ENCODE measurements around the gene NXPH1.

NXPH1 gene

GRCh38 chr7:8443576-8444467, 10.4 kb downstream of the NXPH1 start:
- TF ChIP-seq POLR2A (IDR thresholded peaks at IDR 0.05; ENCODE audit: low read length): no peak
- TF ChIP-seq GATA1 (IDR thresholded peaks at IDR 0.05; ENCODE audit: low read depth, low read length): no peak
- peak; percentile 1 to 14 for DNase-seq

DNA sequence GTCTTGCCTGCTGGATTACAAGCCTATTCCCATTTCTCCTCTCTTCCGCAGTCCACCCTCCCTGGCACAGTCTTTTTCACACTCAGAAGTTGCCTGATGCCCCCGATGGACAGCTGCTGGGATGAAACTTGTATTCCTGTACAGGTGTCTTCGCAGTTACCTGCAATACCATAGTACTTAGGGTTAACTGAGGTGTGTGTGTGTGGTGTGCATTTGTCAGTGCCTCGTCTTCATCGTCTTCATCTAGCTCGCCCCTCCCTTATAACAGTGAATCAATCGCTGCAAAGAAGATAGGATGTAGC, 11.0 kb downstream of the NXPH1 start:
- TF ChIP-seq POLR2A (IDR thresholded peaks at IDR 0.05; ENCODE audit: low read length): no peak
- no peak for TF ChIP-seq GATA1 (IDR thresholded peaks at IDR 0.05; ENCODE audit: low read depth, low read length)
- DNase-seq: no peak

DNA sequence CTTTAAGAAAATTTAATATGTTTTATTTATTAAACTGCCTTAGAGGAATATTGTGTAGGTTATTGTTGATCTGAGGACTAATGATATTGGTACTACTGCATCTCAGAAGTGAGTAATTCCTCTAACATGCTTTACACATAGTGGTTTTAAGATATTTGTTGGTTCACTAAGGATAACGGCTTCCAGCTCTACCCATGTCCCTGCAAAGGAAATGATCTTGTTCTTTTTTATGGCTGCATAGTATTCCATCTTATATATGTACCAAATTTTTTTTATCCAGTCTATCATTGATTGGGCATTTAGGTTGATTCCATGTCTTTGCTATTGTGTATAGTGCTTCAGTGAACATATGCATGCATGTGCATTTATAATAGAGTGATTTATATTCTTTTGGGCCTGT, 20.1 kb downstream of the NXPH1 start:
- no peak for TF ChIP-seq GATA1 (IDR thresholded peaks at IDR 0.05; ENCODE audit: low read depth, low read length)
- no peak for TF ChIP-seq POLR2A (IDR thresholded peaks at IDR 0.05; ENCODE audit: low read length)
- DNase-seq: no peak

GRCh38 chr7:8455426-8455825, 22.0 kb downstream of the NXPH1 start:
- no peak for DNase-seq
- TF ChIP-seq POLR2A (IDR thresholded peaks at IDR 0.05; ENCODE audit: low read length): no peak
- TF ChIP-seq GATA1 (IDR thresholded peaks at IDR 0.05; ENCODE audit: low read depth, low read length): no peak

- no peak for TF ChIP-seq POLR2A (IDR thresholded peaks at IDR 0.05; ENCODE audit: low read length)
- no peak for TF ChIP-seq GATA1 (IDR thresholded peaks at IDR 0.05; ENCODE audit: low read depth, low read length)
- DNase-seq: no peak
These were observed 28.9 kb downstream of the NXPH1 start for GRCh38 chr7:8462309-8462708.

- no peak for TF ChIP-seq GATA1 (IDR thresholded peaks at IDR 0.05; ENCODE audit: low read depth, low read length)
- TF ChIP-seq POLR2A (IDR thresholded peaks at IDR 0.05; ENCODE audit: low read length): no peak
- no peak for DNase-seq
These were observed 31.9 kb downstream of the NXPH1 start for GRCh38 chr7:8465338-8465737.

- TF ChIP-seq POLR2A (IDR thresholded peaks at IDR 0.05; ENCODE audit: low read length) (no peak), GATA1 (IDR thresholded peaks at IDR 0.05; ENCODE audit: low read depth, low read length) (no peak)
- no peak for DNase-seq
These were observed 47.1 kb downstream of the NXPH1 start for GRCh38 chr7:8480527-8480926.

- no peak for TF ChIP-seq GATA1 (IDR thresholded peaks at IDR 0.05; ENCODE audit: low read depth, low read length)
- no peak for TF ChIP-seq POLR2A (IDR thresholded peaks at IDR 0.05; ENCODE audit: low read length)
- no peak for DNase-seq
These were observed 47.7 kb downstream of the NXPH1 start for GRCh38 chr7:8481096-8481495.

- TF ChIP-seq POLR2A (IDR thresholded peaks at IDR 0.05; ENCODE audit: low read length): no peak
- no peak for TF ChIP-seq GATA1 (IDR thresholded peaks at IDR 0.05; ENCODE audit: low read depth, low read length)
- no peak for DNase-seq
These were observed 48.5 kb downstream of the NXPH1 start for GRCh38 chr7:8481752-8482446.

GRCh38 chr7:8490391-8491045, 57.1 kb downstream of the NXPH1 start:
- no peak for TF ChIP-seq POLR2A (IDR thresholded peaks at IDR 0.05; ENCODE audit: low read length)
- no peak for TF ChIP-seq GATA1 (IDR thresholded peaks at IDR 0.05; ENCODE audit: low read depth, low read length)

GRCh38 chr7:8491106-8491505, 57.7 kb downstream of the NXPH1 start:
- TF ChIP-seq POLR2A (IDR thresholded peaks at IDR 0.05; ENCODE audit: low read length) (no peak), GATA1 (IDR thresholded peaks at IDR 0.05; ENCODE audit: low read depth, low read length) (no peak)
- no peak for DNase-seq

More at GRCh38 chr7:8490391-8491045, 57.1 kb downstream of the NXPH1 start:
- no peak for DNase-seq

GRCh38 chr7:8491544-8492489, 58.4 kb downstream of the NXPH1 start:
- no peak for TF ChIP-seq POLR2A (IDR thresholded peaks at IDR 0.05; ENCODE audit: low read length)
- TF ChIP-seq GATA1 (IDR thresholded peaks at IDR 0.05; ENCODE audit: low read depth, low read length): no peak
- DNase-seq: no peak

DNA sequence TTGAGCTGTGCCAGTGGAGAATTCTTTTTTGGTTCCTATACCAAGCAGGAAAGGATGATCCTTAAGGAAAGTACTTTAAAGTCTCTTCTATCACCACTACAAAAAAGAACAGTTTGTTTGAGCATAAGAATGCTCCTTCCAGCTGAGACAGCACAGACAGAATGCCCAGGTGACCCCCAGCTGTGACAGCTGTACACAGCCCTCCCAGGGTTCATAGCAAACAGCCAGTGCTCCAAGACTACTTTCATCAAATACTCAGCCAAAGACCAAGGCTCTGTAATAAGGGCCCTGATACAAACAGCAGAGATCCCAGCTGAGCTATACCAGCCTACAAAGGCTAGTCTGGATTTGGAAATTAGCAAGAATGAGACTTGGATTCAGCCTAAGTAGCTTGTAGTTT, 65.7 kb downstream of the NXPH1 start:
- TF ChIP-seq GATA1 (IDR thresholded peaks at IDR 0.05; ENCODE audit: low read depth, low read length): no peak
- TF ChIP-seq POLR2A (IDR thresholded peaks at IDR 0.05; ENCODE audit: low read length): no peak
- no peak for DNase-seq

All from erythroblast (primary cell).